ENCODE results near the gene MRI1. TPM values are rescaled to one million over a fixed set of nuclear protein-coding genes. Genes with fewer than 3 reads are reported as not detected.
A peak's percentile ranks its signal among the peaks of the same experiment; 100 is the strongest.

Gene MRI1
- total RNA-seq, 3 donors from 2014 or later: 24.2 to 32.4 (median 28.7) TPM

- H3K4me1 ChIP-seq (ENCODE audit: low read depth): peaks cover 10% of the 10 kb centered on the region
- intact Hi-C loops (cut with DNase I, micrococcal nuclease): no loop called here
- ATAC-seq (peak; percentile 23), DNase-seq (no peak)
- no peak overlapping the region for H3K4me3 ChIP-seq
- H3K36me3 ChIP-seq (ENCODE audit: low read depth): peaks cover 3% of the 10 kb centered on the region
- no peak for TF ChIP-seq CTCF (IDR thresholded peaks at IDR 0.05)
- no peaks in the 10 kb centered on the region for H3K9me3 ChIP-seq
These were observed 1.2 kb downstream of the MRI1 start for GRCh38 chr19:13765395-13766094.

- DNase-seq (no peak), ATAC-seq (no peak)
- H3K4me3 ChIP-seq: no peak overlapping the region
- no peak for TF ChIP-seq CTCF (IDR thresholded peaks at IDR 0.05)
- H3K36me3 ChIP-seq (ENCODE audit: low read depth): peaks cover 3% of the 10 kb centered on the region
- peaks cover 10% of the 10 kb centered on the region for H3K4me1 ChIP-seq (ENCODE audit: low read depth)
- intact Hi-C loops (cut with DNase I, micrococcal nuclease): no loop called here
- no peaks in the 10 kb centered on the region for H3K9me3 ChIP-seq
These were observed 1.8 kb downstream of the MRI1 start for GRCh38 chr19:13766095-13766481.

GRCh38 chr19:13768510-13768909, 4.2 kb downstream of the MRI1 start:
- Histone ChIP-seq H3K36me3 (ENCODE audit: low read depth) (peaks cover 3% of the 10 kb centered on the region), H3K4me1 (ENCODE audit: low read depth) (peaks cover 9% of the 10 kb centered on the region), H3K4me3 (no peak overlapping the region), H3K9me3 (no peaks in the 10 kb centered on the region)
- no peak for TF ChIP-seq CTCF (IDR thresholded peaks at IDR 0.05)
- DNase-seq (no peak), ATAC-seq (no peak)
- intact Hi-C loops (cut with DNase I, micrococcal nuclease): no loop called here

GRCh38 chr19:13770013-13770635, 5.8 kb downstream of the MRI1 start:
- no peak for TF ChIP-seq CTCF (IDR thresholded peaks at IDR 0.05)
- DNase-seq: no peak
- no peak overlapping the region for H3K4me3 ChIP-seq
- H3K9me3 ChIP-seq: no peaks in the 10 kb centered on the region
- peaks cover 3% of the 10 kb centered on the region for H3K36me3 ChIP-seq (ENCODE audit: low read depth)
- ATAC-seq: no peak
- peaks cover 11% of the 10 kb centered on the region for H3K4me1 ChIP-seq (ENCODE audit: low read depth)
- intact Hi-C loops (cut with DNase I, micrococcal nuclease): no loop called here

GRCh38 chr19:13774217-13775191, 10.2 kb downstream of the MRI1 start, which contains the start of gene C19orf53:
C19orf53 (plus strand) TSS chr19:13774456; CDS start chr19:13774478, 22 bp downstream.
- intact Hi-C loops (cut with DNase I, micrococcal nuclease): no loop called here
- Histone ChIP-seq H3K4me1 (ENCODE audit: low read depth) (peaks cover 14% of the 10 kb centered on the region), H3K9me3 (no peaks in the 10 kb centered on the region), H3K4me3 (peak within 1 kb of the TSS; percentile 80), H3K36me3 (ENCODE audit: low read depth) (peaks cover 6% of the 10 kb centered on the region)
- ATAC-seq (peak; percentile 99), DNase-seq (peak; percentile 91 to 95 (median 91))
- TF ChIP-seq CTCF (IDR thresholded peaks at IDR 0.05): no peak
